Stimulated activated naive CD8-positive, alpha-beta T cell treated with anti-CD3 and anti-CD28 coated beads, Interleukin-15, Interleukin-2, amounts not matched to agents 100 ng/mL and 50 ng/mL, for 24 hours (primary cell): Measurements from ENCODE around the gene DAZAP1.
A peak's percentile ranks its signal among the peaks of the same experiment; 100 is the strongest.

Source experiments
- H3K27ac Mint-ChIP-seq: one replicate; pipeline ENCODE4 v1.8.0; 2021; ENCODE audit warnings: mild to moderate bottlenecking, mixed read lengths
- H3K27me3 Mint-ChIP-seq: one replicate; pipeline ENCODE4 v1.8.0; 2021; ENCODE audit warnings: mixed read lengths
- H3K36me3 Mint-ChIP-seq: one replicate; pipeline ENCODE4 v1.8.0; 2021; ENCODE audit warnings: low read depth, mixed read lengths
- H3K4me1 Mint-ChIP-seq: one replicate; pipeline ENCODE4 v1.8.0; 2021; ENCODE audit warnings: low read depth, mixed read lengths
- H3K4me3 Mint-ChIP-seq: one replicate; pipeline ENCODE4 v1.8.0; 2021; ENCODE audit warnings: mild to moderate bottlenecking, mixed read lengths
- H3K9me3 Mint-ChIP-seq: one replicate; pipeline ENCODE4 v1.8.0; 2021; ENCODE audit warnings: mixed read lengths

DAZAP1 gene

GRCh38 chr19:1370579-1371361, 36.6 kb upstream of the DAZAP1 start:
- H3K27me3 Mint-ChIP-seq, result no peaks in the 10 kb centered on the region
- no peaks in the 10 kb centered on the region for H3K4me1 Mint-ChIP-seq
- H3K27ac Mint-ChIP-seq, result no peak overlapping the region
- no peak overlapping the region for H3K4me3 Mint-ChIP-seq
- H3K9me3 Mint-ChIP-seq, result no peaks in the 10 kb centered on the region
- peaks cover 23% of the 10 kb centered on the region for H3K36me3 Mint-ChIP-seq

- H3K4me3 Mint-ChIP-seq, result no peak overlapping the region
- no peaks in the 10 kb centered on the region for H3K4me1 Mint-ChIP-seq
- no peaks in the 10 kb centered on the region for H3K27me3 Mint-ChIP-seq
- peaks cover 24% of the 10 kb centered on the region for H3K36me3 Mint-ChIP-seq
- no peaks in the 10 kb centered on the region for H3K9me3 Mint-ChIP-seq
- no peak overlapping the region for H3K27ac Mint-ChIP-seq
These were observed 34.3 kb upstream of the DAZAP1 start for GRCh38 chr19:1373042-1373533.

- H3K4me3 Mint-ChIP-seq, result no peak overlapping the region
- no peaks in the 10 kb centered on the region for H3K9me3 Mint-ChIP-seq
- H3K4me1 Mint-ChIP-seq, result no peaks in the 10 kb centered on the region
- H3K27me3 Mint-ChIP-seq, result no peaks in the 10 kb centered on the region
- peaks cover 24% of the 10 kb centered on the region for H3K36me3 Mint-ChIP-seq
- H3K27ac Mint-ChIP-seq, result no peak overlapping the region
These were observed 33.7 kb upstream of the DAZAP1 start for GRCh38 chr19:1373534-1374249.

- Mint-ChIP-seq H3K9me3 (no peaks in the 10 kb centered on the region), H3K4me3 (no peak overlapping the region), H3K4me1 (no peaks in the 10 kb centered on the region), H3K27ac (no peak overlapping the region), H3K27me3 (no peaks in the 10 kb centered on the region), H3K36me3 (peaks cover 24% of the 10 kb centered on the region)
These were observed 33.2 kb upstream of the DAZAP1 start for GRCh38 chr19:1374250-1374577.

GRCh38 chr19:1376415-1376805, 31.0 kb upstream of the DAZAP1 start:
- H3K27me3 Mint-ChIP-seq, result no peaks in the 10 kb centered on the region
- no peaks in the 10 kb centered on the region for H3K4me1 Mint-ChIP-seq
- H3K4me3 Mint-ChIP-seq, result no peak overlapping the region
- no peak overlapping the region for H3K27ac Mint-ChIP-seq
- H3K36me3 Mint-ChIP-seq, result peaks cover 19% of the 10 kb centered on the region
- H3K9me3 Mint-ChIP-seq, result no peaks in the 10 kb centered on the region

- Mint-ChIP-seq H3K27ac (no peak overlapping the region), H3K4me1 (no peaks in the 10 kb centered on the region), H3K36me3 (peaks cover 19% of the 10 kb centered on the region), H3K27me3 (no peaks in the 10 kb centered on the region), H3K9me3 (no peaks in the 10 kb centered on the region), H3K4me3 (no peak overlapping the region)
These were observed 30.0 kb upstream of the DAZAP1 start for GRCh38 chr19:1377176-1377964.

GRCh38 chr19:1377965-1378785, 29.2 kb upstream of the DAZAP1 start:
- H3K4me3 Mint-ChIP-seq, result no peak overlapping the region
- H3K36me3 Mint-ChIP-seq, result peaks cover 20% of the 10 kb centered on the region
- no peaks in the 10 kb centered on the region for H3K9me3 Mint-ChIP-seq
- peaks cover under 1% of the 10 kb centered on the region for H3K27me3 Mint-ChIP-seq
- peaks cover 5% of the 10 kb centered on the region for H3K4me1 Mint-ChIP-seq
- H3K27ac Mint-ChIP-seq, result no peak overlapping the region

GRCh38 chr19:1379126-1379905, 28.1 kb upstream of the DAZAP1 start:
- Mint-ChIP-seq H3K9me3 (no peaks in the 10 kb centered on the region), H3K27me3 (peaks cover 4% of the 10 kb centered on the region), H3K4me1 (peaks cover 12% of the 10 kb centered on the region), H3K4me3 (no peak overlapping the region), H3K27ac (no peak overlapping the region), H3K36me3 (peaks cover 19% of the 10 kb centered on the region)

GRCh38 chr19:1379961-1380489, 27.4 kb upstream of the DAZAP1 start:
- Mint-ChIP-seq H3K36me3 (peaks cover 16% of the 10 kb centered on the region), H3K4me3 (no peak overlapping the region), H3K27ac (no peak overlapping the region), H3K9me3 (no peaks in the 10 kb centered on the region), H3K27me3 (peaks cover 4% of the 10 kb centered on the region), H3K4me1 (peaks cover 19% of the 10 kb centered on the region)

GRCh38 chr19:1382250-1382649, 25.1 kb upstream of the DAZAP1 start:
- no peak overlapping the region for H3K4me3 Mint-ChIP-seq
- H3K27ac Mint-ChIP-seq, result no peak overlapping the region
- H3K27me3 Mint-ChIP-seq, result peaks cover 4% of the 10 kb centered on the region
- no peaks in the 10 kb centered on the region for H3K9me3 Mint-ChIP-seq
- peaks cover 19% of the 10 kb centered on the region for H3K4me1 Mint-ChIP-seq
- peaks cover 8% of the 10 kb centered on the region for H3K36me3 Mint-ChIP-seq

- Mint-ChIP-seq H3K4me3 (peak overlapping the region; percentile 83), H3K27ac (peak overlapping the region; percentile 99), H3K4me1 (peaks cover 19% of the 10 kb centered on the region), H3K36me3 (peaks cover 8% of the 10 kb centered on the region), H3K9me3 (no peaks in the 10 kb centered on the region), H3K27me3 (peaks cover 4% of the 10 kb centered on the region)
These were observed 24.4 kb upstream of the DAZAP1 start for GRCh38 chr19:1383017-1383311.

- Mint-ChIP-seq H3K4me1 (peaks cover 19% of the 10 kb centered on the region), H3K27ac (peak within 1 kb of the TSS; percentile 99), H3K9me3 (no peaks in the 10 kb centered on the region), H3K4me3 (peak within 1 kb of the TSS; percentile 83), H3K36me3 (peaks cover 11% of the 10 kb centered on the region), H3K27me3 (peaks cover 4% of the 10 kb centered on the region)
These were observed 23.9 kb upstream of the DAZAP1 start, which contains the start of gene NDUFS7 for GRCh38 chr19:1383312-1384084. Gene NDUFS7 (plus strand): TSS chr19:1383907. CDS start chr19:1383927, 20 bp downstream.

- Mint-ChIP-seq H3K4me1 (peaks cover 19% of the 10 kb centered on the region), H3K36me3 (peaks cover 15% of the 10 kb centered on the region), H3K27me3 (peaks cover 4% of the 10 kb centered on the region), H3K4me3 (peak overlapping the region; percentile 83), H3K27ac (peak overlapping the region; percentile 31), H3K9me3 (no peaks in the 10 kb centered on the region)
These were observed 23.3 kb upstream of the DAZAP1 start for GRCh38 chr19:1384085-1384462.
